OCI-LY3 (cell line): ENCODE measurements around the gene RAB7A.

ENCODE experiments used
- CTCF ChIP-seq: fragments of 200-600, 300-600 bp; sonication (generic); IDR thresholded peaks from 2 replicates; pipeline ENCODE4 v1.5.1; 2014; ENCODE audit warnings: antibody characterized with exemption, low read length, low read depth
- EZH2phosphoT487 ChIP-seq: fragments of 200-600 bp; shearing (Covaris generic); IDR thresholded peaks from 2 replicates; pipeline ENCODE4 v1.6.1; 2018; ENCODE audit warnings: antibody characterized with exemption, mixed run types, low read depth

- TF ChIP-seq CTCF = no peak
- no peak for TF ChIP-seq EZH2phosphoT487
Observed at GRCh38 chr3:128824132-128824850, 98.3 kb downstream of the RAB7A start.
